Left cardiac atrium (tissue), 4 donors: ENCODE results near the gene HECTD2. TPM values are rescaled to one million over a fixed set of nuclear protein-coding genes. Genes with fewer than 3 reads are reported as not detected.

Experiments
- ATAC-seq, 2 donors: fragments of 200-7000 bp; cut with Tn5 transposase; one replicate each; pipeline ENCODE4 v1.9.1; 2020; ENCODE audit warnings: mild to moderate bottlenecking in 2 of 2, moderate library complexity in 2 of 2
- DNase-seq: peaks from one replicate; pipeline ENCODE4 v3.0.0-alpha.2; 2020
- intact Hi-C, 2 donors: fragments of 100-400 bp; cut with DNase I; formaldehyde crosslinking; loops; one replicate each; pipeline versions ENCODE4 v1.14.1 to v1.15.1; 2022 to 2023
- total RNA-seq, 2 donors: library from RNA; stranded (reverse); fragmentation: NEBNext Ultra II Directional; extraction: Animal tissue kit (Norgen Biotek cat#: 25700); gene quantifications; one replicate each; pipeline ENCODE4 v1.2.1, GENCODE V29; 2021
- donor health status: DM: no; HTN: yes; CAD: no.
- donor health status: DM: no; HTN: yes; CAD: no; lungs with severe emphysema.
- donor health status: DM: yes; HTN: yes; CAD: no.
- donor health status: Dilated cardiomyopathy.

Gene HECTD2
- total RNA-seq, 2 donors from 2014 or later, result 6.5 to 9.6 TPM

DNA sequence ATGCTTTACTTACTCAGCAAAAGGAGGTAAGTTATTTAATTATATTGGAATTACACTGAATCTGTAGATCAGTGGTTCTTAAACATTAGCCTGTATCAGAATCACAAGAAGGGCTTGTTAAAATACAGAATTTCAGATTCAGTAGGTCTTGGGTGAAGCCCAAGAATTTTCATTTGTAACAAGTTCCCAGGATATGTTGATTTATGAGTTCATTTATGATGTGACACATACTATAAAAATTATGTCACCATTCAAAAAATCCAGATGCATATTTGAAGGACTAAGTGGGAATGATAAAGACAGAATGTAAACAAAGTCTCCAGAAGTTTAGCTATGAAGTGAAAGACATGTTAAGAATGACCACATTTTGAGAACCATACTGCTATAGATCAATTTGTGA lies 52.3 kb downstream of the HECTD2 start:
- DNase-seq (no peak), ATAC-seq (no peak)
- intact Hi-C loops, result no loop called here

GRCh38 chr10:91464500-91464899 lies 54.4 kb downstream of the HECTD2 start:
- ATAC-seq (no peak), DNase-seq (no peak)
- intact Hi-C loops, result no loop called here

DNA sequence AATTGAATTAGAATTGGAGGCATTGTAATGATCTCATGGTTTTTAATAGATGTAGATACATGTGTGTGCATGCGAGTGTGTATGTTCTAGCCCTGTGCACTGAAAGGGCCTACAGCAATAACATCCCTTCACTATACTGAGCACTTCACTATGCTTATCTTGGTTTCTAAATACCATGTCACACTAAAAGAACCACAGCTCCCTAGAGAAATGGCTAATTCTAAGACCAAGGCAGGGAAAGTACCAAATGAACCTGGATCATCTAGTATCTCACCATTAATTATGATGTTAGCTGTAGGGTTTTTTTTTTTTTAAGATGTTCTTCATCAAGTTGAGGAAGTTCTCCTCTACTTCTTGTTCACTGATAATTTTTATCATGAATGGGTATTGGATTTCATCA lies 55.1 kb downstream of the HECTD2 start:
- DNase-seq (no peak), ATAC-seq (no peak)
- intact Hi-C loops, result no loop called here

GRCh38 chr10:91467114-91467513 lies 57.0 kb downstream of the HECTD2 start:
- no peak for ATAC-seq
- DNase-seq, result no peak
- intact Hi-C loops, result no loop called here

DNA sequence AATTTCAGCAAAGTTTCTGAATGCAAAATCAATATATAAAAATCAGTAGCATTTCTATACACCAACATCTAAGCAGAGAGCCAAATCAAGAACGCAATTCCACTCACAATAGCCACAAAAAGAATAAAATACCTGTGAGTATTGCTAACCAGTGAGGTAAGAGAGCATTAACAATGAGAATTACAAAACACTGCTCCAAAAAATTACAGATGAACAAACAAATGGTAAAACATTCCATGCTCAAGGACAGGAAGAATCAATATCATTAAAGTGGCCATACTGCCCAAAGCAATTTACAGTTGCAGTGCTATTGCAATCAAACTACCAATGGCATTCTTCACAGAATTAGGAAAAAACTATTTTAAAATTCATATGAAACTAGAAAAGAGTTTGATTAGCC lies 61.5 kb downstream of the HECTD2 start:
- ATAC-seq (no peak), DNase-seq (no peak)
- intact Hi-C loops, result no loop called here

DNA sequence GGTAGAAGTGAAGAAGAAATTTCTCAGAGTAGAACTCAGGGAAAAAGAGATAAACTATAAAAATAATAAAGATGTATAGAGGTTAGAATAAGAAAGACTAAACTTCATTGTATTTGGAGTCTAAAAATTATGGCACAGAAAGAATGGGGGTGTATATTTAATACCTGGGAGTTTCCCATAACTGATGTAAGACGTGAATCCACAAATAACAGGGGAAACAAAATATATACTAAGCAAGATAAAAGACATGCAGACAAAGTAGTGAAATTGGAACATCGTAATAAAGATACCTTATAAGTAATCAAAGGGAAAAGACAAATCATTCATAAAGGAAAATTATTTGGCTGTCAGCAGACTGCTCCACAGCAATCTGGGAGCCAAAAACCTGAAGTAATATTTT lies 62.8 kb downstream of the HECTD2 start:
- no peak for ATAC-seq
- intact Hi-C loops, result no loop called here
- no peak for DNase-seq

DNA sequence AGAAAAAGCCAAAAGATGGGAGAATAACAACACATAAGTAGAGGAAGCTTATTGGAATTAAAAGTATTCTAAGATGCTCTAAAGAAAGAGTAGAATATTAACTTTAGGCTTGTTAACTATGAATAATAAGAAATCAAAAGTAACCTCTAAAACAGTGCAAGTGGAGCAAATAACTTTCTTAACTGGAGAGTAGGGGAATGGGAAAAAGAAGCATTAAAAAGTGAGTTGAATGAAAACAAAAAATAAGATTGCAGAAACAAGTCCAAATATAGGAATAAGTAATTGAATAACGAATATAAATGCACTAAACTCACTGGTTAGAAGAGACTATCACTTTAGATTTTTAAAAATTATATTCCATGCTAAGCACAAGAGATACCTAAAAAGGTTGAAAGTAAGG lies 63.9 kb downstream of the HECTD2 start:
- intact Hi-C loops, result no loop called here
- ATAC-seq (no peak), DNase-seq (no peak)

DNA sequence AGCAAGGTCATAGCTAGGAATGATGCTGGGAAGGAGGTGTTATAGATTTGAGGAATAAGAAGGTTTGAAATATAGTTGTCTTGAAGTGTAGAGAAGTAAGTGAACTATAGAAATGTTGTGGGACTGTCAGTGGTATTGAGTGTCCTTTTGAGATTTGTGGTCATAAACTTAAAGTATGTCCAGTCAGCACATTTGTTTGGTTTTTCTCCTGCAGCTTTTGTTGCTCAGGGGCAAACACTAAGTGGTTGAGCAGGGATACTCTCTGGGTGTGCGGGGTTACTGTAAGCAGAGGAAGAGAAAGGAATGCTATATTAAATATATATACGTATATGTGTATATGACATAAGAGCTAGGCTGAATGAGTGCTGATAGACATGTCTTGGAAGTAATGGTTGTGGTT lies 67.1 kb downstream of the HECTD2 start:
- no peak for DNase-seq
- ATAC-seq, result no peak
- intact Hi-C loops, result no loop called here

GRCh38 chr10:91479583-91479982 lies 69.4 kb downstream of the HECTD2 start:
- intact Hi-C loops, result no loop called here
- ATAC-seq, result no peak
- no peak for DNase-seq

- intact Hi-C loops, result loop anchor here in 1 of 2 donors (10.0 kb wide), 1 partner anchor 93 kb away; no protein-coding TSS in a partner anchor
- DNase-seq (no peak), ATAC-seq (no peak)
Observed at GRCh38 chr10:91487911-91488582, 77.9 kb downstream of the HECTD2 start.

- no peak for ATAC-seq
- DNase-seq, result no peak
- intact Hi-C loops, result loop anchor here in 1 of 2 donors (5.0 kb wide), 1 partner anchor 144 kb away; no protein-coding TSS in a partner anchor
Observed at GRCh38 chr10:91493313-91493712, 83.2 kb downstream of the HECTD2 start.

DNA sequence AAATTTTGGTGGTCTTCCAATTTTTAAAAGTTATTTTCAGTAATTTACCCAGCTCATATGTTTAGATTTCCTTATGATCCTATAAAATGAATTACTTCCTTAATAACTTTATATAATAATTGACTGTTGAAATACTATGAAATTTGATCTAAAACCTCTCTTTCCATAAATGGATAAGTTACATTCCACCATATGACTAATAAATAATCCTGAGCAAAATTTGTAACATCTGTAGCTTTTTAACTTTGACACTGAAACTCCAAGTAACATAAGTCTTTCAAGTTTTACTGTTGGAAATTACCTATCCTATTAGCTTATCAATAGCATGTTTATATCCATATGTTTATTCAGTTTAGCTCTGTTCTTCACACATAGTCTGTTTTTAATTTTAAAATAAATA lies 85.3 kb downstream of the HECTD2 start:
- no peak for ATAC-seq
- DNase-seq, result no peak
- intact Hi-C loops, result no loop called here

DNA sequence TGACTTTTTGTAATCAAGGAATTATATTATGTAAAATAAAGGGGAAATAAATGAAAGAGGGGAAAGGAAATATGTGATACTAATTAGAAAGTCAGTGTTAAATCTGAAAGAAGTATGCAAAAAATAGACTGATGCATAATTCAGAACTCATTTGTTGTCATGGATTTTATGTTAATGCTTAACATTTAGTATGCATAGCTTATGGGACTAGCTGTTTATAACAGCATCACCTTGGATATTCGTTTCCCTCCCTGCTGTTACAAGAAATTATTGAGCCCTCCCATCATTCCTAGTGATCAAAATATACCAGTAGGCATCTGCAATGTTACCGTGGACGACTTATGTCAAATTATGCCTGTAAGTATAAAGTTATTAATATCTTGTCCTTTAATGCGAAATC lies 85.9 kb downstream of the HECTD2 start:
- DNase-seq (no peak), ATAC-seq (no peak)
- intact Hi-C loops, result loop anchor here in 1 of 2 donors (2.0 kb wide), 1 partner anchor 141 kb away; no protein-coding TSS in a partner anchor

DNA sequence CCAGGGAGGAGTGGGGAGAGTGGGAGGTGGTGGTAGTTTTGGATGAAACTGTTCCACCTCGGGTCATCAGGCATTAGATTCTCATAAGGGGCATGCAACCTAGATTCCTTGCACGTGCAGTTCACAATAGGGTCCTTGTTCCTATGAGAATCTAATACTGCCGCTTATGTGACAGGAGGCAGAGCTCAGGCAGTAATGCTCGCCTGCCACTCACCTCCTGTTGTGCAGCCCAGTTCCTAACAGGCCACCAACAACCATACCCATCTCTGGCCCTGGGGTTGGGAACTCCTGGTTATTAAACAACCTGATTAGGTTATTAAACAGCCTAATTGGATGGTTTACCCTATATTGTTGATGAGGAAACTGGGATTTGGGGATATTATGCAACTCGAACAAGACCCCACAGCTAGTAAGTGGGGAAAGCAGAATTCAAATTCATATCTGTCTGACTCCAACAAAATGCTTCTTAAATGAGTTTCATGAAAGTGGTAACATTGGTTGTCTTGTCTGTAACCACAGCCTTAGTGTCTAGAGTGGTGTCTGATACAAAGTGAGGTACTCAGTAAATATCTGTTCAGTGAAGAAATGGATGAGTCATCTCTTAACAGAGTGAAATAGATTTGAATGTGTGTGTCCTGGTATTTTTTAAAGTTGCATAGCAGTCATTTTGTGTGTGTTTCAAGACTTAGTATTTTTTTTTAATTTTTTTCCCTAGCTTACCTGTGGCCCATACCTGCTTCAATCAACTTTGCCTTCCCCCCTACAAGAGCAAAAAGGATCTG lies 101.6 kb downstream of the HECTD2 start:
- DNase-seq (no peak), ATAC-seq (peak in 1 of 2 donors; percentile 58)
- intact Hi-C loops, result no loop called here

- no peak for DNase-seq
- intact Hi-C loops, result no loop called here
Observed at GRCh38 chr10:91512458-91512857, 102.3 kb downstream of the HECTD2 start.

GRCh38 chr10:91513598-91514424 lies 103.7 kb downstream of the HECTD2 start:
- intact Hi-C loops, result no loop called here
- ATAC-seq, result no peak

More at GRCh38 chr10:91512458-91512857, 102.3 kb downstream of the HECTD2 start:
- ATAC-seq, result no peak

DNA sequence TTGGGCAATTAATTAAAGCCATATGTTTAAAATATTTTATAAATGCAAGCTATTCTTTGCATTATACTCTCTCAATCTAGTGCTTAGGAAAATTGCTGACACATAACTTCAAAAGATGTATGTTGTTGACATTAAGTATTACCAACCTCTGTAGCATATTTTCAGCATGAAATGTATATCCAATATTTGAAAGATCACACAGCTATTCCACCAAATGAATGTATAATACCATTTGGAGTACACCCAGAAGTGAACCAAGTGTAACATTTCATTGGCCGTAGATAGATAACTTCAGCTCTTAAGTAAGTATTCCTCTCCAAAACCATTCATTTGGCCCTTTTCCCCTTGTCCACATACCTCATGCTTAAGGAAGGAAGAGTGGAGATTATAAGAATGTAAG lies 104.6 kb downstream of the HECTD2 start:
- DNase-seq (no peak), ATAC-seq (no peak)
- intact Hi-C loops, result no loop called here

More at GRCh38 chr10:91513598-91514424, 103.7 kb downstream of the HECTD2 start:
- no peak for DNase-seq

GRCh38 chr10:91517394-91517793 lies 107.2 kb downstream of the HECTD2 start:
- intact Hi-C loops, result no loop called here

DNA sequence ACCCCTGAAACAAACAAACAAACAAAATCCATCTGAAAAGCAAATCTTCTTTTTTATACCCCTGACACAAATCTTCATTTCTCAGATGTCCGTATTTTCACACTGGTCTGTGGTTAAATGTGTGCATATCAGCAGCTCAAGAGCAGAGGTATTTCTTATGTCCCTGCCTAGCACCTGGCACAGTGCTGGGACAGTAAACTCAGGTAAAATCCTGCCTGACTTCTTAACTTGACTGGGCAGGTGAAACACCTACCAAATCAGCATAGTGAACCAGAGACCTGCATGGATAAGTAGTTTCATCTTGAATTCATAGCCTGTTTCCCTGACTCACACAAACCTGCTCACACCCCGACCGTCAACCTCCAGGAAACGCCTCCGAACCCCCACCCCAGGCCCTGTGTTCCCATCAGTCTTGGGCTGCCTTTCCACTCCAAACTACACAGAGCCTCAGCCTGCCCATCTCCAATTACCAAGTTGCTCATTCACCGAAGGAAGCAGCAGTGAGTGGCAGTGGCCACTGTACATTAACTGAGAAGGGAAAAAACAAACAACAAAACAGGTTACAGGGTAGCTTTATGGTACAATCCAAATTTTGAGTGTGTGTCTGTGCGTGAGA lies 109.9 kb downstream of the HECTD2 start:
- peak in 1 of 2 donors; percentile 22 for ATAC-seq

More at GRCh38 chr10:91517394-91517793, 107.2 kb downstream of the HECTD2 start:
- DNase-seq, result no peak
- ATAC-seq, result no peak

More for the DNA sequence above, 109.9 kb downstream of the HECTD2 start:
- intact Hi-C loops, result no loop called here
- DNase-seq, result no peak
